ENCODE data around the gene RBPJL.

The RBPJL gene

DNA sequence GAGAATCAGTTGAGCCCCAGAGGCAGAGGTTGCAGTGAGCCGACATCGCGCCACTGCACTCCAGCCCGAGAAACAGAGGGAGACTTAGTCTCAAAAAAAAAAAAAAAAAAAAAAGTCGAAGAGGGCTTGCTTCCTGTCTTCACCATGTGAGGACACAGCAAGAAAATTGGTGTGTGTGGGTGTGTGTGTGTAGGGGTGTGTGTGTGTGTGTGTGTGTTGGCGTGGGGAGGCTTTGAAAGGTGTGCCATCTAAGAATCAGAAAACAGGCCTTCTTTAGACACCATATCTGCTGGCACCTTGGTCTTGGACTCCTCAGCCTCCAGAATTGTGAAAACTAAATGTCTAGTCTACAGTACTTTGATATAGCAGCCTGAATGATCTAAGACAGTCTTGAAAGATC, 6.9 kb upstream of the RBPJL start:
- no peak for DNase-seq (ENCODE audit: low read depth)
- TF ChIP-seq, protein P1, sequence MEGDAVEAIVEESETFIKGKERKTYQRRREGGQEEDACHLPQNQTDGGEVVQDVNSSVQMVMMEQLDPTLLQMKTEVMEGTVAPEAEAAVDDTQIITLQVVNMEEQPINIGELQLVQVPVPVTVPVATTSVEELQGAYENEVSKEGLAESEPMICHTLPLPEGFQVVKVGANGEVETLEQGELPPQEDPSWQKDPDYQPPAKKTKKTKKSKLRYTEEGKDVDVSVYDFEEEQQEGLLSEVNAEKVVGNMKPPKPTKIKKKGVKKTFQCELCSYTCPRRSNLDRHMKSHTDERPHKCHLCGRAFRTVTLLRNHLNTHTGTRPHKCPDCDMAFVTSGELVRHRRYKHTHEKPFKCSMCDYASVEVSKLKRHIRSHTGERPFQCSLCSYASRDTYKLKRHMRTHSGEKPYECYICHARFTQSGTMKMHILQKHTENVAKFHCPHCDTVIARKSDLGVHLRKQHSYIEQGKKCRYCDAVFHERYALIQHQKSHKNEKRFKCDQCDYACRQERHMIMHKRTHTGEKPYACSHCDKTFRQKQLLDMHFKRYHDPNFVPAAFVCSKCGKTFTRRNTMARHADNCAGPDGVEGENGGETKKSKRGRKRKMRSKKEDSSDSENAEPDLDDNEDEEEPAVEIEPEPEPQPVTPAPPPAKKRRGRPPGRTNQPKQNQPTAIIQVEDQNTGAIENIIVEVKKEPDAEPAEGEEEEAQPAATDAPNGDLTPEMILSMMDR (IDR thresholded peaks at IDR 0.05; ENCODE audit: insufficient read depth, low read depth, low read length, missing control alignments), result no peak
- no peak overlapping the region for H3K4me3 ChIP-seq (ENCODE audit: low read depth, low read length)

DNA sequence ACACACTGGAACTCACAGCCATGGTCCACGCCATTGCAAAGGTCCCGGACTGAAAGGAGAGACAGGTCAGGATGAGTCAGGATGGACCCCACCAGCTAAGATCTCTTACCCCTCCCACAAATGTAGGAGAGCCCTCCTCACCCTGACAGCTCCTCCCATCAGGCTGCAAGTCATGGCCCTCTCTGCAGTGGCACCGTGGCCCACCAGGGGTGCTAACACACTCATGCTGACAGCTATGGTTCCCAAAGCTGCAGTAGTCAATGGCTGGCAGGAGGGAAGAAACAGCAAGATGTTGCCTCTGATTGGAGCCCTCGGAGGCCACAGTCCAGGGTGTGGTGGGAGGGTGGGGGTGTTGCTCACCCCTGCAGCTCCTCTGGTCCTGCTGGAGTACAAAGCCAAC, 5.7 kb upstream of the RBPJL start:
- no peak overlapping the region for H3K4me3 ChIP-seq (ENCODE audit: low read depth, low read length)
- TF ChIP-seq, protein P1 (IDR thresholded peaks at IDR 0.05; ENCODE audit: insufficient read depth, low read depth, low read length, missing control alignments), result peak; percentile 64
- peak; percentile 55 for DNase-seq (ENCODE audit: low read depth)

DNA sequence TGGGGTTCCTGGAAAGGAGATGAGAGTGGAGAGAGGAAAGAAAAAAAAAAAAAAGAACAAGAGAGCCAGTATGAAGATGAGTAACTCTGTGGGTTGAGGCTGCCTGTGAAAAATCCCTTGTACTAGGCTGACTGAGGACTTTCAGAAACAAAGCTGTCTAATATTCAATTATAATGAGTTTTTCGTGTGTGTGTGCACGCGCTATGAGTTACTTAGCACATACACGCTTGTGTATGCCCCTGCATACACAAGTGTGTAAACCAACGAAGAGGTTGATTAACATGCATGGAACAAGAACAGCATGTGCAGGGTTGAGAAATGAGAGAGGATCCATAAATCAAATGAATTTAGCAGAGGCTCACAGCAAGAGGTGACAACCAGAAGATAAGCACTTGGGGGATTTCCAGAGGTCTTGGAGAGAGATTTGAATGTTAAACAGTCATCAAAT, 4.8 kb upstream of the RBPJL start:
- peak; percentile 17 for DNase-seq (ENCODE audit: low read depth)
- H3K4me3 ChIP-seq (ENCODE audit: low read depth, low read length), result no peak overlapping the region
- TF ChIP-seq, protein P1 (IDR thresholded peaks at IDR 0.05; ENCODE audit: insufficient read depth, low read depth, low read length, missing control alignments), result no peak

DNA sequence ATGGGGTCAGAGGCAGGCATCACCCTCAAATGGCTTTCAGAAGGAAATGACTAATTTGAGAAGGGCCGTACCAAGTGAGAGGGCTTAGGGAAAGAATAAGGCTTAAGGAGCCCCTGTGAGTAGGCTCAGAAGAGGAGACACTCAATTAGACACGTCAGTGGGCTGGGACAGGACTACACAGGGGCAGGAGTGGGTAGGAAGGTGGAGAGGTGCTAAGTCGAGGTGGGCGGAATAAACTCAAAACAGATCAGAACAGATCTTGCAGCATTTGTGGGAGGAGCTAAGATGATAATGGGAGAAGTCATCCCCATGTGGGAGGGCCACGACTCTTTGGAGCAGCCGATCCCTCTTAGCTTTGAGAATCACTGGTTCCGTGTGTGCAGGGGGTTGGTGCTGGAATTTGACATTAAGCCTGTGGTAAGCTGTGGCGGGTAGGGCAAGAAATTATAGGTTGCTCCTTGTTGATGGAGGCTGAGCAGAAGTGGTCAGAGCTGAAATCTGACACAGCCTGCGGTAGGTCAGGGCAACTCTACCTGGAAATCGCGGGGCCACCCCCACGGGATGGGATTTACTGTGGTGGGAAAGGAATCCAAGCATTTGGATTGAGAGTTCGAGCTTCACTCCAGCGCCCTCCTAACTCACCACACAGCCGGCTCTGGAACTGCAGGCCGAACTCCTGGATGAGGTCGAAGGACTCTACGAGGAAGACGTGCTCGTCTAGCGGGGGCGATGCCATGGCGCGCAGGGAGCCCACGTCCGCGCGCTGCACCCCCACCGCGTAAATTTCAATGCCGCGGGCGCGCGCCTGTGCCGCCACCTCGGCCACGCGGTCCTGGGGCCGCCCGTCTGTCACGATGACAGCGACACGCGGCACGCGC, 2.8 kb upstream of the RBPJL start:
- no peak overlapping the region for H3K4me3 ChIP-seq (ENCODE audit: low read depth, low read length)
- DNase-seq (ENCODE audit: low read depth), result no peak
- TF ChIP-seq, protein P1 (IDR thresholded peaks at IDR 0.05; ENCODE audit: insufficient read depth, low read depth, low read length, missing control alignments), result no peak

DNA sequence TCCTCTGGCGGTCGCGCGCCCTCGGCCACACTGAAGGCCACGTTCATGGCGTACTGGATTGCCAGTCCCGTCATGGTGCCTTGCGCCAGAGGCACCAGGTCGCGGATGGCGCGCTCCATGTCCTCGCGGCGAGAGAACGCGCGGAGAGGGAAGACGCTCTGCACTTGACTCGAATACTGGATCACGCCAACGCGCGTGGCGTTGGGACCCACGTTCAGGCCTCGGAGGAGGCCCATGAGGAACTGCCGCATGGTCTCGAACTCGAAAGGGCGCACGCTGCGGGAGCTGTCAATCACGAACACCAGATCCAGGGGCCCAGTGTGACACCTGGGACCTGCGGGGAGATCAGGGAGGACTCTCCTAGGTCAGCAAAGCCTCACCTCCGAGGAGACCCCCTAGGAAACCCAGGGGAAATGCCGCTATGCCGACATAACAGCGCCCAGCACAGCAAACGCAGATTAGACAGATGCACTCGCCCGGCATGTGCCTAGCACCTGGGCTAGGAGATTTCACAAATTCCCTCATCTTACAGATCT, 2.1 kb upstream of the RBPJL start:
- no peak overlapping the region for H3K4me3 ChIP-seq (ENCODE audit: low read depth, low read length)
- TF ChIP-seq, protein P1 (IDR thresholded peaks at IDR 0.05; ENCODE audit: insufficient read depth, low read depth, low read length, missing control alignments), result no peak
- no peak for DNase-seq (ENCODE audit: low read depth)

DNA sequence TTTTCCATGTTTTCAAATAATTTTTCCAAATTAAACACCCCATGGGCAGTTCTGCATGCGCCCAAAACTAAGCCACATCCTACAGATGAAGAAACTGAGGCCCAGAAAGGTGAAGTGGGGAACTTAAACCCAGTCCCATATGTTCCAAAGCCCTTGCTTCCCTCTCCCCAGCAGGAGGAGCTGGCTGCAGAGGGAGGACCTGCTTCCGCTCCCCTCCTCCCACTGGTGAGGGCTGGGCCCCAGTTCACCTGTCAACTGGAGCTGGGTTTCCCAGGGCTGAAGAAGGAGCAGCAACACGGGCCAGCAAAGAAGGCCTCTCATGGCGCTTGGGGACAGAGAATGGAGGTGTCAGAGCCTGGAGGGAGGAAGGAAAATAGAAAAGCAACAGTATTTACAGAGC, 1.4 kb upstream of the RBPJL start:
- no peak for DNase-seq (ENCODE audit: low read depth)
- TF ChIP-seq, protein P1 (IDR thresholded peaks at IDR 0.05; ENCODE audit: insufficient read depth, low read depth, low read length, missing control alignments), result no peak
- no peak overlapping the region for H3K4me3 ChIP-seq (ENCODE audit: low read depth, low read length)
